ENCODE measurements around the gene ST8SIA1.

- TF ChIP-seq CTCF (IDR thresholded peaks at IDR 0.05) = no peak
- TF ChIP-seq POLR2A (IDR thresholded peaks at IDR 0.05) = no peak
Observed at GRCh38 chr12:22217556-22217955, 117.0 kb downstream of the ST8SIA1 start.
